Ishikawa (cell line): Measurements from ENCODE around the gene S100A8.

ENCODE experiments used
- CEBPB ChIP-seq: IDR thresholded peaks from 2 replicates; pipeline ENCODE4 v1.6.1; 2012
- EGR1 ChIP-seq: IDR thresholded peaks from 2 replicates; pipeline ENCODE4 v1.6.1; 2012
- EP300 ChIP-seq: IDR thresholded peaks from 2 replicates; pipeline ENCODE4 v1.6.1; 2012; ENCODE audit warnings: borderline replicate concordance
- FOXM1 ChIP-seq: IDR thresholded peaks from 2 replicates; pipeline ENCODE4 v1.6.1; 2012; ENCODE audit warnings: low read depth, borderline replicate concordance
- NFIC ChIP-seq: IDR thresholded peaks from 2 replicates; pipeline ENCODE4 v1.6.1; 2012
- RAD21 ChIP-seq: IDR thresholded peaks from 2 replicates; pipeline ENCODE4 v1.6.1; 2012; ENCODE audit warnings: low read depth
- TAF1 ChIP-seq: IDR thresholded peaks from 2 replicates; pipeline ENCODE4 v1.6.1; 2012; ENCODE audit warnings: low read depth, mild to moderate bottlenecking
- TCF12 ChIP-seq: IDR thresholded peaks from 2 replicates; pipeline ENCODE4 v1.6.1; 2012; ENCODE audit warnings: low read depth
- YY1 ChIP-seq: IDR thresholded peaks from 2 replicates; pipeline ENCODE4 v1.6.1; 2012; ENCODE audit warnings: low read depth
- TF ChIP-seq, protein P1 (sequence below): IDR thresholded peaks from 2 replicates; pipeline ENCODE4 v1.6.1; 2012
- TF ChIP-seq, protein P2 (sequence below): IDR thresholded peaks from 2 replicates; pipeline ENCODE4 v1.6.1; 2012

DNA sequence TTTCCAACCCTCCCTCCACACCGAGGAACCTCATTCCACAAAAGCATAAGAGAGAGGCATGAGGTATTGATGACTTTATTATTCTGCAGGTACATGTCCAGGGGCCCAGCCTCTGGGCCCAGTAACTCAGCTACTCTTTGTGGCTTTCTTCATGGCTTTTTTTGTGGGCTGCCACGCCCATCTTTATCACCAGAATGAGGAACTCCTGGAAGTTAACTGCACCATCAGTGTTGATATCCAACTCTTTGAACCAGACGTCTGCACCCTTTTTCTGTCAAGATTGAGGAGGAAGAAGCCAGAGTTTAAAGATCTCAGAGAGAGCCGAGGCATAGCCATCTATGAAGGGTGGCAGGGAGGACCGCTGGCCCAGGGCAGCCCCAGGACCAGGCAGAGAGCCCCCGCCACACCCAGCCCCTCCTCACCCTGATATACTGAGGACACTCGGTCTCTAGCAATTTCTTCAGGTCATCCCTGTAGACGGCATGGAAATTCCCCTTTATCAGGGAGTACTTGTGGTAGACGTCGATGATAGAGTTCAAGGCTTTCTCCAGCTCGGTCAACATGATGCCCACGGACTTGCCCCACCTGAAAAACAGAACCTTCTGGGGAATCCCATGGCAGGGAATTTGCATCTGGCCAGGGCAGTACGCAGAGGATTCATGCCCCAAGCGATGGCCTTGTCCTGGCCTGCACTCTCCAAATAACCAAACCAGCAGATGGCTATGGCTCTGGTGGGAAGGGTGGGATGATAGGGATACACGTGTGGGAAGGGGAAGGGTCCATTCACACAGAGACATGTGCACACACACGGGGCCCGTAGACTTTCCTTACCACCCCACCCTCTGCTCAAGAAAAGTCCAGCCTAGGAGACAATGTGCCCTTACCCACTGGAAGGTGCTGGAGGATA lies 647 bp downstream of the S100A8 start:
- TF ChIP-seq YY1, result no peak
- no peak for TF ChIP-seq EP300
- no peak for TF ChIP-seq CEBPB
- TF ChIP-seq, protein P1, sequence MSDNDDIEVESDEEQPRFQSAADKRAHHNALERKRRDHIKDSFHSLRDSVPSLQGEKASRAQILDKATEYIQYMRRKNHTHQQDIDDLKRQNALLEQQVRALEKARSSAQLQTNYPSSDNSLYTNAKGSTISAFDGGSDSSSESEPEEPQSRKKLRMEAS, result no peak
- no peak for TF ChIP-seq TAF1
- no peak for TF ChIP-seq FOXM1
- no peak for TF ChIP-seq EGR1
- no peak for TF ChIP-seq RAD21
- no peak for TF ChIP-seq NFIC
- no peak for TF ChIP-seq TCF12
- TF ChIP-seq, protein P2, sequence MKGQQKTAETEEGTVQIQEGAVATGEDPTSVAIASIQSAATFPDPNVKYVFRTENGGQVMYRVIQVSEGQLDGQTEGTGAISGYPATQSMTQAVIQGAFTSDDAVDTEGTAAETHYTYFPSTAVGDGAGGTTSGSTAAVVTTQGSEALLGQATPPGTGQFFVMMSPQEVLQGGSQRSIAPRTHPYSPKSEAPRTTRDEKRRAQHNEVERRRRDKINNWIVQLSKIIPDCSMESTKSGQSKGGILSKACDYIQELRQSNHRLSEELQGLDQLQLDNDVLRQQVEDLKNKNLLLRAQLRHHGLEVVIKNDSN, result no peak
